Testis (tissue), 3 donors: Measurements from ENCODE around the gene ZDHHC8. TPM values are rescaled to one million over a fixed set of nuclear protein-coding genes. Genes with fewer than 3 reads are reported as not detected.

Experiments used
- DNase-seq: peaks from one replicate; pipeline ENCODE4 v3.0.0-alpha.2; 2019
- H3K27ac ChIP-seq, 2 donors: fragments of 200-600 bp; sonication (generic); one replicate each; pipeline ENCODE4 v1.5.1; 2019
- H3K27me3 ChIP-seq: fragments of 200-600 bp; sonication (generic); one replicate; pipeline ENCODE4 v1.5.1; 2019
- H3K36me3 ChIP-seq: fragments of 200-600 bp; sonication (generic); one replicate; pipeline ENCODE4 v1.5.1; 2017; ENCODE audit warnings: low read depth; ENCODE audit errors: missing control alignments
- H3K4me1 ChIP-seq: fragments of 200-600 bp; sonication (generic); one replicate; pipeline ENCODE4 v1.5.1; 2019
- H3K4me3 ChIP-seq, 2 donors: fragments of 200-600 bp; sonication (generic); one replicate each; pipeline ENCODE4 v1.5.1; 2017 to 2019
- H3K9me3 ChIP-seq: fragments of 200-600 bp; sonication (generic); one replicate; pipeline ENCODE4 v1.5.1; 2017
- POLR2A ChIP-seq: fragments of 450-650 bp; IDR thresholded peaks from one replicate; pipeline ENCODE4 v1.6.1; 2017; ENCODE audit warnings: antibody characterized with exemption, mild to moderate bottlenecking, moderate library complexity
- WGBS, 2 donors: methylation state at CpG; one replicate each; pipeline ENCODE4 v1.1.5; 2018; 5-methylcytosine and 5-hydroxymethylcytosine counted together
- intact Hi-C: fragments of 100-400 bp; cut with DNase I; formaldehyde crosslinking; loops from one replicate; pipeline ENCODE4 v1.15.1; 2023; ENCODE audit warnings: low total_unique reads
- polyA plus RNA-seq: library from polyadenylated mRNA; stranded (reverse); fragments of 350-450 nt; fragmentation: Illumina TruSeq; extraction: RNeasy Lipid Tissue Mini Kit (QIAGEN cat#74804); gene quantifications from one replicate; pipeline ENCODE4 v1.2.3, GENCODE V29; 2014; ENCODE audit warnings: low read depth, low replicate concordance; ENCODE audit not compliant: insufficient read depth
- total RNA-seq, 2 donors: library from RNA; depleted of rRNA; stranded (reverse); fragments of >200 nt; gene quantifications; one replicate each; pipeline ENCODE4 v1.2.3, GENCODE V29; 2016
- TF ChIP-seq, protein P1 (sequence below), 3 experiments: fragments of 450-650 bp in 2 of 3; fragments of 200-600 bp in 1 of 3; sonication (generic) in 1 of 3; IDR thresholded peaks; one replicate each; pipeline ENCODE4 v1.5.1; 2016 to 2019; ENCODE audit warnings: antibody characterized with exemption in 3 of 3, mild to moderate bottlenecking in 2 of 3, moderate library complexity in 1 of 3

ZDHHC8 gene
- total and polyA plus RNA-seq, 3 donors from 2014 or later, result 34.0 to 44.0 (median 40.9) TPM

DNA sequence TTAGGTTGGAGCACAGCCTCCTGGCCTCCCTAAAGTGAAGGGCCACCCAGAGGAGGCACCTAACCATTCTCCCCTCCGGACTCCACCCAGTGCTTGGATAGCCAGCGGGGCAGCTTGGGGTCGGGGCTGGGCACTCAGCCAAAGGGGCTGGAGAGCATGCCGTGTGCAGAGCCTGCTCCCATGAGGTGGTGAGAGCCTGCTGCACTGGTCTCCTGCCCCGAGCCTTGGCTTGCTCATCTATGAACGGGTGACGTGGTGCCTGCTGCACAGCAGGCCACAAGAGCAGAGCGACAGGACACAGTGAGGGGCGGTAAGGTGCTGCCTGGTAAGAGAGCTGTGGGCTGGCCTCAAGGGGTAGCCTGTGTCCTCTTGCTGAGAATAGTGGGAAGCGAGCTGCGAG lies 33.3 kb downstream of the ZDHHC8 start:
- intact Hi-C loops, result no loop called here
- Histone ChIP-seq H3K4me1 (no peaks in the 10 kb centered on the region), H3K36me3 (no peaks in the 10 kb centered on the region), H3K4me3 (no peak overlapping the region), H3K9me3 (no peaks in the 10 kb centered on the region), H3K27me3 (no peaks in the 10 kb centered on the region), H3K27ac (no peak overlapping the region)
- DNase-seq, result no peak
- WGBS, 2 donors, result 47 to 68% methylated on average over 5 to 6 of the region's 11 CpGs
- TF ChIP-seq, protein P1, sequence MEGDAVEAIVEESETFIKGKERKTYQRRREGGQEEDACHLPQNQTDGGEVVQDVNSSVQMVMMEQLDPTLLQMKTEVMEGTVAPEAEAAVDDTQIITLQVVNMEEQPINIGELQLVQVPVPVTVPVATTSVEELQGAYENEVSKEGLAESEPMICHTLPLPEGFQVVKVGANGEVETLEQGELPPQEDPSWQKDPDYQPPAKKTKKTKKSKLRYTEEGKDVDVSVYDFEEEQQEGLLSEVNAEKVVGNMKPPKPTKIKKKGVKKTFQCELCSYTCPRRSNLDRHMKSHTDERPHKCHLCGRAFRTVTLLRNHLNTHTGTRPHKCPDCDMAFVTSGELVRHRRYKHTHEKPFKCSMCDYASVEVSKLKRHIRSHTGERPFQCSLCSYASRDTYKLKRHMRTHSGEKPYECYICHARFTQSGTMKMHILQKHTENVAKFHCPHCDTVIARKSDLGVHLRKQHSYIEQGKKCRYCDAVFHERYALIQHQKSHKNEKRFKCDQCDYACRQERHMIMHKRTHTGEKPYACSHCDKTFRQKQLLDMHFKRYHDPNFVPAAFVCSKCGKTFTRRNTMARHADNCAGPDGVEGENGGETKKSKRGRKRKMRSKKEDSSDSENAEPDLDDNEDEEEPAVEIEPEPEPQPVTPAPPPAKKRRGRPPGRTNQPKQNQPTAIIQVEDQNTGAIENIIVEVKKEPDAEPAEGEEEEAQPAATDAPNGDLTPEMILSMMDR (IDR thresholded peaks at IDR 0.05), result no peak
- no peak for TF ChIP-seq POLR2A

DNA sequence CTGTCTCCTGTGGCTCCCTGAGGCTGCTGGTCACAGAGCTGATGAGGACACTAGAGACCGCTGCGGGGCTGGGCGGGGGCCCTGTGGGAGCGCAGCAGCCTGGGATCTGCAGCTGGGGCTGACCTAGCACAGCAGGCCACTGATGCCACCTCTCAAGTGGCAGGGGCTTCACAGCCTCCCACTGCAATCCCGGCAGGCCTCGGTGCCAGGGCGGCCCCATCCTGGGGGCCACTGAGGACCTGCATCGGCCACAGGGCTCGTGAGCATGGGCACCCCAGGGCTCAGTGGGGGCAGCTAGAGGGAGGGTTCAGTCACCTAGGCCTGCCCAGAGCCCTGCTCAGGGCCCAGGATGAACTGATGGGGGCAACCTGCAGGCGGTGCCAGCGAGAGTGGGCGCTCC lies 33.8 kb downstream of the ZDHHC8 start:
- H3K9me3 ChIP-seq, result no peaks in the 10 kb centered on the region
- intact Hi-C loops, result no loop called here
- H3K4me3 ChIP-seq, result no peak overlapping the region
- TF ChIP-seq, protein P1 (IDR thresholded peaks at IDR 0.05), result no peak
- TF ChIP-seq POLR2A, result no peak
- no peaks in the 10 kb centered on the region for H3K4me1 ChIP-seq
- no peaks in the 10 kb centered on the region for H3K27me3 ChIP-seq
- 89 to 94% methylated on average over 7 to 12 of the region's 12 CpGs for WGBS, 2 donors
- no peak overlapping the region for H3K27ac ChIP-seq
- H3K36me3 ChIP-seq, result no peaks in the 10 kb centered on the region
- no peak for DNase-seq

DNA sequence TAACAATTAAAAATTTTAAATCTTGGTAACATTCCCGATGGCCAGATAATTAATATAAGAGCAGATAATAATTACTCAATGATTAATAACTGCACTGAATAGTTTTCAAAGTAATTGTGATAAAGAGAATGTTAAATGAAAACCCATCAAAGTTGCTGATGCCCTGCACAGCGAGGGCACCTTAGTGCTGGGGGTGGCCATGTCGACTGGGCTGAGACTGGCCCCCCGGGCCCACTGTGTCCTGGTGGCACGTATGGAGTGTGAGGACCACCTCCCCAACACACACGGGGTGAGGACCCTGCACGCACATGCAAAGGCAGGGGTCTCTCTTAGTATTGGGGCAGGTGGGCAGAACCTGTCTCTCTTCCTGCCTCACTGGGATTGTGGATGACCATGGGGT lies 34.3 kb downstream of the ZDHHC8 start:
- no peaks in the 10 kb centered on the region for H3K36me3 ChIP-seq
- no peaks in the 10 kb centered on the region for H3K4me1 ChIP-seq
- WGBS, 2 donors, result 78 to 95% methylated on average over 6 to 7 of the region's 7 CpGs
- no peaks in the 10 kb centered on the region for H3K9me3 ChIP-seq
- no peak for DNase-seq
- H3K4me3 ChIP-seq, result no peak overlapping the region
- no peaks in the 10 kb centered on the region for H3K27me3 ChIP-seq
- no peak for TF ChIP-seq POLR2A
- TF ChIP-seq, protein P1 (IDR thresholded peaks at IDR 0.05), result no peak
- no peak overlapping the region for H3K27ac ChIP-seq
- intact Hi-C loops, result no loop called here

DNA sequence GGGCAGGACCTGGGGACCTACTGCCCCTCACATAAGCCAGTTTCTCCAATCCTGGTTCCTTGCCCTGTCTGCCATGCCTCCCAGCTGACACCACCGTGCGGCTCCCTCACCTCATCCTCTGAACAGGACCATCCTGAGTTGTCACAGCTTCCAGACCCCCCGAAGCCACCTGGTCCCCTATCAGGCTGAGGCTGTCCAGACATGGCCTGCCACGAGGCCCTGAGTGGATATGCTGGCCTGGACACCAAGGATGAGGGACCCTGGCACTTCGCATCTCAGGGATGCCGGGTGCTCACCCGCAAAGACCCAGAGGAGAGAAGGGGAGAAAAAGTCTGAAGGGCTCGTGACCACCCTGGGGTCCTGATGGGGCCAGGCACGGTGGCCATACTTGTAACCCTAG lies 35.1 kb downstream of the ZDHHC8 start:
- intact Hi-C loops, result no loop called here
- Histone ChIP-seq H3K27ac (no peak overlapping the region), H3K4me1 (no peaks in the 10 kb centered on the region), H3K36me3 (no peaks in the 10 kb centered on the region), H3K9me3 (no peaks in the 10 kb centered on the region), H3K27me3 (no peaks in the 10 kb centered on the region), H3K4me3 (no peak overlapping the region)
- TF ChIP-seq POLR2A, result no peak
- TF ChIP-seq, protein P1 (IDR thresholded peaks at IDR 0.05), result no peak
- no peak for DNase-seq
- WGBS, 2 donors, result 93 to 94% methylated on average over 9 of the region's 9 CpGs

DNA sequence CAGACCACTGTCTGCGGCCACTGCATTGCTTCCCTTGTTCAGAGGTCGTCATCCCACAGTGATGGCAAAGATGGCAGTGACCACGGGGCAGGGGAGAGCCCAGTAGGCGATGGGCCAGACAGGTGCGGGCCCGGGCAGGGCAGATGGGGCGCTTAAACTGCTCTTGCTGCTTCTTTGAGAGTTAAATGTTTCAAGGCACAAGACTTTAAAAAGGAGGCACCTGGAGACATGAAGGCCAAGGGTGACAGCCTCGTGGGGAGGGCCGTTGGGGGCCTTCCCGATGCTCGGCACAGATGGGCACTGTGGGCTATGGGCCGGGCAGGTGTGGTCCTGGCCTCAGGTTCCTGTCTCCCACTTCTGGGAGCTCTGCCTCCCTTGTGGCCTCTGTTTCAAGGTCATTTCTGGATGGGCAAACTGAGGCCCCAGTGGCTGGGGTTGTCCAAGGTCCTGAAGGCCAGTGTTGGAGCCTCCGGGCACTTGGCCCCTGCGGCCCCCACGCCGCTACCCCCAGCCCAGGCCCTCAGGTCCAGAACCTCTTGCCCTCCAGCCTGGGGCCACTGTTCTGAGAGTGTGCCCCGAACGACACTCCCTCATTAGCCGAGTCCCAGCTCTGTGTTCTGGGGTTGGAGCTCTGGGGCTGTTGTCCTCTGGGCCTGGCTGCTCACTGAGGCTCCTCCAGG lies 36.2 kb downstream of the ZDHHC8 start:
- no peaks in the 10 kb centered on the region for H3K36me3 ChIP-seq
- DNase-seq, result no peak
- no peak overlapping the region for H3K27ac ChIP-seq
- TF ChIP-seq, protein P1 (IDR thresholded peaks at IDR 0.05), result no peak
- TF ChIP-seq POLR2A, result no peak
- H3K4me3 ChIP-seq, result no peak overlapping the region
- H3K4me1 ChIP-seq, result no peaks in the 10 kb centered on the region
- 89 to 93% methylated on average over 6 to 19 of the region's 19 CpGs for WGBS, 2 donors
- H3K27me3 ChIP-seq, result no peaks in the 10 kb centered on the region
- intact Hi-C loops, result no loop called here
- H3K9me3 ChIP-seq, result no peaks in the 10 kb centered on the region
